Esophagus mucosa (tissue), 1 donor: ENCODE results near the gene ELOA. TPM values are rescaled to one million over a fixed set of nuclear protein-coding genes. Genes with fewer than 3 reads are reported as not detected.
"Not testable (repeated sequence)": the region's sequence is repeated elsewhere in the genome, so short reads cannot be mapped to it uniquely, and the experiment has no call there.

ENCODE experiments used
- ATAC-seq: fragments of 200-7000 bp; cut with Tn5 transposase; one replicate; pipeline ENCODE4 v1.9.1; 2020
- total RNA-seq: library from RNA; stranded (reverse); gene quantifications from one replicate; pipeline ENCODE4 v1.2.4, GENCODE V29; 2023
- donor health status: DM: yes; HTN: yes; CAD: no.

The ELOA gene
- total RNA-seq, 1 donor from 2014 or later: 35.1 TPM

GRCh38 chr1:23736437-23737134 lies 6.7 kb upstream of the ELOA start:
- ATAC-seq: no peak

- no peak for ATAC-seq
Measured at GRCh38 chr1:23741609-23742008, 1.7 kb upstream of the ELOA start.

- peak; percentile 41 for ATAC-seq
Measured at GRCh38 chr1:23742670-23743286, 493 bp upstream of the ELOA start.

GRCh38 chr1:23745515-23745914 lies 2.2 kb downstream of the ELOA start:
- ATAC-seq: peak; percentile 27

- no peak for ATAC-seq
Measured at GRCh38 chr1:23748016-23748415, 4.7 kb downstream of the ELOA start.

GRCh38 chr1:23751050-23751814 lies 8.0 kb downstream of the ELOA start:
- ATAC-seq: peak; percentile 63

- no peak for ATAC-seq
Measured at GRCh38 chr1:23751815-23752200, 8.5 kb downstream of the ELOA start.

GRCh38 chr1:23752909-23753308 lies 9.6 kb downstream of the ELOA start:
- no peak for ATAC-seq

- no peak for ATAC-seq
Measured at GRCh38 chr1:23756676-23757075, 13.4 kb downstream of the ELOA start.

GRCh38 chr1:23757812-23758211 lies 14.5 kb downstream of the ELOA start:
- no peak for ATAC-seq

- no peak for ATAC-seq
Measured at GRCh38 chr1:23759277-23759676, 16.0 kb downstream of the ELOA start.

- no peak for ATAC-seq
Measured at GRCh38 chr1:23763041-23763577, 19.8 kb downstream of the ELOA start.

- no peak for ATAC-seq
Measured at GRCh38 chr1:23768733-23769132, 25.5 kb downstream of the ELOA start.

GRCh38 chr1:23772049-23772853 lies 29.0 kb downstream of the ELOA start:
- peak; percentile 90 for ATAC-seq

GRCh38 chr1:23772854-23773242 lies 29.6 kb downstream of the ELOA start:
- ATAC-seq: no peak

GRCh38 chr1:23774174-23774880 lies 31.1 kb downstream of the ELOA start:
- ATAC-seq: no peak

- ATAC-seq: no peak
Measured at GRCh38 chr1:23776217-23776616, 32.9 kb downstream of the ELOA start.

- ATAC-seq: peak; percentile 89
Measured at GRCh38 chr1:23777979-23778814, 34.9 kb downstream of the ELOA start, which contains the start of gene PITHD1. PITHD1 (plus strand) TSS chr1:23778418; CDS start chr1:23778516, 98 bp downstream.

- ATAC-seq: peak; percentile 56
Measured at GRCh38 chr1:23779826-23780371, 36.6 kb downstream of the ELOA start.

- not testable (repeated sequence) for ATAC-seq
Measured at GRCh38 chr1:23783141-23783540, 39.9 kb downstream of the ELOA start.
